Natural killer cell (primary cell): ENCODE data around the gene NES. TPM values are rescaled to one million over a fixed set of nuclear protein-coding genes. Genes with fewer than 3 reads are reported as not detected.
A peak's percentile ranks its signal among the peaks of the same experiment; 100 is the strongest.

ENCODE experiments used
- ATAC-seq, 3 donors: fragments of 150-1000 bp in 2 of 3; fragments of 200-7000 bp in 1 of 3; cut with Tn5 transposase; 1 replicate in 1 of 3; 2 replicates in 2 of 3; pipeline ENCODE4 v1.10.0; 2021; ENCODE audit warnings: mild to moderate bottlenecking in 2 of 3, moderate library complexity in 2 of 3
- DNase-seq, 2 donors: peaks; one replicate each; pipeline versions ENCODE4 v3.0.0 to v3.0.0-alpha.2; 2013 to 2021; ENCODE audit warnings: mixed read lengths in 1 of 2
- H3K27ac ChIP-seq: one replicate; pipeline ENCODE4 v1.5.1; 2013; ENCODE audit warnings: mild to moderate bottlenecking, low read length
- H3K27me3 ChIP-seq: one replicate; pipeline ENCODE4 v1.6.1; 2013; ENCODE audit warnings: low read length; ENCODE audit not compliant: control insufficient read depth, insufficient read depth
- H3K36me3 ChIP-seq: one replicate; pipeline ENCODE4 v1.6.1; 2013; ENCODE audit warnings: low read length; ENCODE audit not compliant: control insufficient read depth, insufficient read depth
- H3K4me1 ChIP-seq: one replicate; pipeline ENCODE4 v1.6.1; 2013; ENCODE audit warnings: low read length; ENCODE audit not compliant: control insufficient read depth, insufficient read depth
- H3K4me3 ChIP-seq: one replicate; pipeline ENCODE4 v1.5.1; 2013; ENCODE audit warnings: low read length
- H3K9me3 ChIP-seq: one replicate; pipeline ENCODE4 v1.6.1; 2013; ENCODE audit warnings: low read length; ENCODE audit not compliant: control insufficient read depth, insufficient read depth
- H3K27ac Mint-ChIP-seq, 2 donors: one replicate each; pipeline ENCODE4 v1.8.0; 2022; ENCODE audit warnings: mild to moderate bottlenecking in 2 of 2, mixed read lengths in 2 of 2, moderate library complexity in 1 of 2
- H3K27me3 Mint-ChIP-seq, 2 donors: one replicate each; pipeline ENCODE4 v1.8.0; 2022; ENCODE audit warnings: low read depth in 2 of 2, mixed read lengths in 2 of 2
- H3K36me3 Mint-ChIP-seq: one replicate; pipeline ENCODE4 v1.8.0; 2022; ENCODE audit warnings: mixed read lengths
- H3K4me1 Mint-ChIP-seq, 2 donors: one replicate each; pipeline ENCODE4 v1.8.0; 2022; ENCODE audit warnings: mixed read lengths in 2 of 2
- H3K4me3 Mint-ChIP-seq: one replicate; pipeline ENCODE4 v1.8.0; 2022; ENCODE audit warnings: mild to moderate bottlenecking, moderate library complexity, mixed read lengths
- H3K9me3 Mint-ChIP-seq, 2 donors: one replicate each; pipeline ENCODE4 v1.8.0; 2022; ENCODE audit warnings: mixed read lengths in 2 of 2
- CTCF ChIP-seq: fragments of 200-600 bp; IDR thresholded peaks from one replicate; pipeline ENCODE4 v1.8.0; 2022; ENCODE audit warnings: antibody characterized with exemption
- WGBS: methylation state at CpG from one replicate; pipeline ENCODE4 v1.1.7; 2013; ENCODE audit warnings: missing lambda C conversion rate; ENCODE audit not compliant: insufficient coverage; 5-methylcytosine and 5-hydroxymethylcytosine counted together
- intact Hi-C: fragments of 100-400 bp; cut with micrococcal nuclease; formaldehyde crosslinking; loops from one replicate; pipeline ENCODE4 v1.14.2; 2022
- total RNA-seq, 4 donors: library from RNA; stranded (reverse); fragments of 120-200 nt in 1 of 4; gene quantifications; one replicate each; pipeline versions ENCODE4 v1.2.3 to v1.2.4, GENCODE V29; 2013 to 2022

NES gene
- total RNA-seq, 3 donors from 2014 or later (not counting 1 experiment from before 2014, with no cell fraction given): not detected

- Mint-ChIP-seq H3K27ac (peak overlapping the region in 1 of 2 donors; percentile 21), H3K27me3 (peaks cover 33 to 38% of the 10 kb centered on the region in 2 donors), H3K4me1 (peaks cover 7 to 21% of the 10 kb centered on the region in 2 donors), H3K36me3 (no peaks in the 10 kb centered on the region), H3K4me3 (no peak overlapping the region), H3K9me3 (no peaks in the 10 kb centered on the region)
- Histone ChIP-seq H3K4me3 (no peak overlapping the region), H3K27ac (no peak overlapping the region), H3K4me1 (peaks cover 8% of the 10 kb centered on the region), H3K27me3 (peaks cover 50% of the 10 kb centered on the region), H3K9me3 (no peaks in the 10 kb centered on the region), H3K36me3 (no peaks in the 10 kb centered on the region)
- 4% methylated on average over 23 of the region's 23 CpGs for WGBS
- DNase-seq (peak; percentile 68 to 88), ATAC-seq (peak; percentile 91 to 99 (median 98))
- intact Hi-C loops: loop anchor here (1.0 kb wide), 2 partner anchors 36 to 201 kb away; no protein-coding TSS in a partner anchor
- peak; percentile 87 for TF ChIP-seq CTCF
These were observed 12.1 kb upstream of the NES start for GRCh38 chr1:156689035-156689952.

GRCh38 chr1:156684227-156684782, 7.1 kb upstream of the NES start:
- no peaks in the 10 kb centered on the region for H3K36me3 ChIP-seq
- Mint-ChIP-seq H3K9me3 (no peaks in the 10 kb centered on the region), H3K27ac (no peak overlapping the region), H3K36me3 (no peaks in the 10 kb centered on the region), H3K27me3 (peaks cover 27 to 30% of the 10 kb centered on the region in 2 donors), H3K4me3 (no peak overlapping the region), H3K4me1 (peaks cover under 1 to 1% of the 10 kb centered on the region in 2 donors)
- H3K4me1 ChIP-seq: peaks cover 8% of the 10 kb centered on the region
- H3K27ac ChIP-seq: no peak overlapping the region
- DNase-seq: peak in 1 of 2 donors; percentile 55
- no peak for TF ChIP-seq CTCF
- intact Hi-C loops: no loop called here
- no peaks in the 10 kb centered on the region for H3K9me3 ChIP-seq
- no peak overlapping the region for H3K4me3 ChIP-seq
- WGBS: 38% methylated on average over 5 of the region's 5 CpGs
- ATAC-seq: no peak
- peaks cover 25% of the 10 kb centered on the region for H3K27me3 ChIP-seq

GRCh38 chr1:156682166-156682890, 5.1 kb upstream of the NES start:
- peaks cover 36 to 39% of the 10 kb centered on the region in 2 donors for H3K27me3 Mint-ChIP-seq
- no peak overlapping the region for H3K27ac Mint-ChIP-seq
- intact Hi-C loops: no loop called here
- ATAC-seq (no peak), DNase-seq (no peak)
- H3K4me1 ChIP-seq: peaks cover 13% of the 10 kb centered on the region
- no peaks in the 10 kb centered on the region for H3K36me3 Mint-ChIP-seq
- peaks cover 32% of the 10 kb centered on the region for H3K27me3 ChIP-seq
- H3K9me3 Mint-ChIP-seq: no peaks in the 10 kb centered on the region
- no peaks in the 10 kb centered on the region for H3K9me3 ChIP-seq
- no peak overlapping the region for H3K27ac ChIP-seq
- no peaks in the 10 kb centered on the region for H3K36me3 ChIP-seq
- H3K4me1 Mint-ChIP-seq: peaks cover 5 to 12% of the 10 kb centered on the region in 2 donors
- no peak overlapping the region for H3K4me3 Mint-ChIP-seq
- TF ChIP-seq CTCF: no peak
- WGBS: 69% methylated on average over 3 of the region's 5 CpGs
- H3K4me3 ChIP-seq: no peak overlapping the region
